HEK293 (cell line): ENCODE results near the gene RNF144A.
A peak's percentile ranks its signal among the peaks of the same experiment; 100 is the strongest.

Source experiments
- CTCF ChIA-PET: fragments of 350-600 bp; formaldehyde crosslinking; extraction: SDS; loops from one replicate; lab custom pipeline; 2021; ENCODE audit warnings: antibody characterized with exemption; lab: Yijun Ruan, JAX
- POLR2A ChIA-PET: fragments of 300-600 bp; formaldehyde crosslinking; extraction: SDS; loops from one replicate; lab custom pipeline; 2020; ENCODE audit warnings: antibody characterized with exemption, inconsistent platforms; lab: Yijun Ruan, JAX
- H3K27ac ChIP-seq: fragments of 200-500 bp; sonication (Bioruptor generic); 2 replicates; pipeline ENCODE4 v1.5.1; 2014; ENCODE audit warnings: low read depth, low read length, control low read depth, inconsistent platforms; ENCODE audit errors: extremely low read depth
- H3K36me3 ChIP-seq, 2 experiments: fragments of 200-500 bp in 1 of 2; sonication (Bioruptor generic) in 1 of 2; 1 replicate in 1 of 2; 2 replicates in 1 of 2; pipeline ENCODE4 v1.5.1; 2014 to 2017; ENCODE audit warnings: inconsistent platforms in 2 of 2, low read length in 2 of 2; ENCODE audit not compliant: control insufficient read depth in 2 of 2, insufficient read depth in 1 of 2
- H3K4me1 ChIP-seq: fragments of 200-500 bp; sonication (Bioruptor generic); 2 replicates; pipeline ENCODE4 v1.5.1; 2014; ENCODE audit warnings: mild to moderate bottlenecking, low read length, inconsistent platforms; ENCODE audit not compliant: control insufficient read depth, insufficient read depth
- H3K4me3 ChIP-seq: 2 replicates; pipeline ENCODE4 v1.5.1; 2011; ENCODE audit warnings: low read depth, mild to moderate bottlenecking, control low read depth, low read length, moderate library complexity
- H3K9me3 ChIP-seq: fragments of 200-500 bp; sonication (Bioruptor generic); 2 replicates; pipeline ENCODE4 v1.5.1; 2014; ENCODE audit warnings: low read depth, low read length, inconsistent platforms; ENCODE audit not compliant: control insufficient read depth, insufficient read depth
- GLIS2 ChIP-seq: fragments of 450-650 bp; formaldehyde crosslinking; IDR thresholded peaks from 2 replicates; pipeline ENCODE4 v1.5.1; 2016; ENCODE audit warnings: missing biosample characterization, missing genetic modification characterization
- MEIS1 ChIP-seq: sonication (generic); formaldehyde crosslinking; IDR thresholded peaks from 2 replicates; pipeline ENCODE4 v1.8.1; 2022; ENCODE audit warnings: missing genetic modification reagents, mild to moderate bottlenecking, borderline replicate concordance
- RBAK ChIP-seq: fragments of 450-650 bp; formaldehyde crosslinking; IDR thresholded peaks from 2 replicates; pipeline ENCODE4 v1.5.1; 2016; ENCODE audit warnings: missing biosample characterization, missing genetic modification characterization
- YY1 ChIP-seq: fragments of 450-650 bp; formaldehyde crosslinking; IDR thresholded peaks from 2 replicates; pipeline ENCODE4 v1.5.1; 2018; ENCODE audit warnings: missing biosample characterization, missing genetic modification characterization
- ZBTB17 ChIP-seq: fragments of 450-650 bp; formaldehyde crosslinking; IDR thresholded peaks from 2 replicates; pipeline ENCODE4 v1.5.1; 2016; ENCODE audit warnings: missing biosample characterization, missing genetic modification characterization
- ZNF114 ChIP-seq: fragments of 450-650 bp; formaldehyde crosslinking; IDR thresholded peaks from 2 replicates; pipeline ENCODE4 v1.5.0; 2017; ENCODE audit warnings: missing biosample characterization, missing genetic modification characterization
- ZNF133 ChIP-seq: fragments of 450-650 bp; formaldehyde crosslinking; IDR thresholded peaks from 2 replicates; pipeline ENCODE4 v1.5.1; 2016; ENCODE audit warnings: missing biosample characterization, missing genetic modification characterization
- ZNF248 ChIP-seq: fragments of 450-650 bp; formaldehyde crosslinking; IDR thresholded peaks from 2 replicates; pipeline ENCODE4 v1.5.1; 2017; ENCODE audit warnings: missing biosample characterization, missing genetic modification characterization
- ZNF366 ChIP-seq: fragments of 450-650 bp; formaldehyde crosslinking; conservative IDR thresholded peaks from 2 replicates; pipeline ENCODE4 v1.5.1; 2016; ENCODE audit warnings: missing biosample characterization, missing genetic modification characterization
- ZNF394 ChIP-seq: fragments of 450-650 bp; formaldehyde crosslinking; IDR thresholded peaks from 2 replicates; pipeline ENCODE4 v1.5.1; 2016; ENCODE audit warnings: missing biosample characterization, missing genetic modification characterization, mild to moderate bottlenecking, moderate library complexity, borderline replicate concordance
- ZNF473 ChIP-seq: fragments of 450-650 bp; formaldehyde crosslinking; IDR thresholded peaks from 2 replicates; pipeline ENCODE4 v1.5.1; 2017; ENCODE audit warnings: missing biosample characterization, missing genetic modification characterization
- ZNF626 ChIP-seq: fragments of 450-650 bp; sonication (Bioruptor Pico); formaldehyde crosslinking; IDR thresholded peaks from 2 replicates; pipeline ENCODE4 v1.5.1; 2018; ENCODE audit warnings: missing biosample characterization, missing genetic modification characterization, inconsistent platforms
- ZNF707 ChIP-seq: fragments of 450-650 bp; formaldehyde crosslinking; IDR thresholded peaks from 2 replicates; pipeline ENCODE4 v1.5.1; 2016; ENCODE audit warnings: missing biosample characterization, missing genetic modification characterization
- ZNF747 ChIP-seq: fragments of 450-650 bp; formaldehyde crosslinking; IDR thresholded peaks from 2 replicates; pipeline ENCODE4 v1.5.1; 2016; ENCODE audit warnings: missing biosample characterization, missing genetic modification characterization
- ZNF776 ChIP-seq: fragments of 450-650 bp; formaldehyde crosslinking; IDR thresholded peaks from 2 replicates; pipeline ENCODE4 v1.5.0; 2017; ENCODE audit warnings: missing biosample characterization, missing genetic modification characterization, borderline replicate concordance
- ZNF785 ChIP-seq: fragments of 450-650 bp; formaldehyde crosslinking; IDR thresholded peaks from 2 replicates; pipeline ENCODE4 v1.5.1; 2016; ENCODE audit warnings: missing biosample characterization, missing genetic modification characterization
- ZNF843 ChIP-seq: fragments of 450-650 bp; formaldehyde crosslinking; IDR thresholded peaks from 2 replicates; pipeline ENCODE4 v1.5.1; 2016; ENCODE audit warnings: missing biosample characterization, missing genetic modification characterization
- ZSCAN4 ChIP-seq: fragments of 450-650 bp; formaldehyde crosslinking; IDR thresholded peaks from 2 replicates; pipeline ENCODE4 v1.5.1; 2017; ENCODE audit warnings: missing biosample characterization, missing genetic modification characterization
- TF ChIP-seq, protein P1 (sequence below): fragments of 450-650 bp; formaldehyde crosslinking; IDR thresholded peaks from 2 replicates; pipeline ENCODE4 v1.5.1; 2016; ENCODE audit warnings: missing biosample characterization, missing genetic modification characterization

The RNF144A gene

GRCh38 chr2:6959751-6960150 is 42.5 kb downstream of the RNF144A start:
- H3K9me3 ChIP-seq = no peaks in the 10 kb centered on the region
- H3K4me3 ChIP-seq = no peak overlapping the region
- CTCF ChIA-PET = no interaction called here
- TF ChIP-seq ZNF747 (tag by site-specific recombination) (no peak), YY1 (no peak), ZNF248 (no peak), ZNF843 (tag by site-specific recombination) (no peak), ZNF626 (tag by site-specific recombination) (no peak), ZBTB17 (no peak), ZNF707 (tag by site-specific recombination) (no peak), ZNF473 (no peak), ZNF785 (tag by site-specific recombination) (no peak)
- H3K27ac ChIP-seq = no peak overlapping the region
- no peaks in the 10 kb centered on the region for H3K36me3 ChIP-seq
- POLR2A ChIA-PET = no interaction called here
- H3K4me1 ChIP-seq = peaks cover 7% of the 10 kb centered on the region; the same call in 1 of the 2 replicates

GRCh38 chr2:6960659-6961058 is 43.4 kb downstream of the RNF144A start:
- Histone ChIP-seq H3K4me3 (no peak overlapping the region), H3K27ac (no peak overlapping the region), H3K36me3 (no peaks in the 10 kb centered on the region), H3K9me3 (no peaks in the 10 kb centered on the region), H3K4me1 (no peaks in the 10 kb centered on the region)
- CTCF ChIA-PET = no interaction called here
- peak; percentile 71 for TF ChIP-seq ZSCAN4 (tag by site-specific recombination)
- TF ChIP-seq ZNF114 (tag by site-specific recombination) = no peak
- POLR2A ChIA-PET = no interaction called here

- no peaks in the 10 kb centered on the region for H3K4me1 ChIP-seq
- no peak for TF ChIP-seq RBAK
- TF ChIP-seq ZNF394 (tag by site-specific recombination) = no peak
- TF ChIP-seq ZNF776 (tag by site-specific recombination) = no peak
- no peak for TF ChIP-seq ZNF133 (tag by site-specific recombination)
- TF ChIP-seq MEIS1 (CRISPR knock-in tag) = no peak
- TF ChIP-seq ZNF366 (tag by site-specific recombination) = no peak
- no peaks in the 10 kb centered on the region for H3K36me3 ChIP-seq
- ChIA-PET CTCF (no interaction called here), POLR2A (no interaction called here)
- no peak overlapping the region for H3K27ac ChIP-seq
- no peaks in the 10 kb centered on the region for H3K9me3 ChIP-seq
- H3K4me3 ChIP-seq = no peak overlapping the region
Measured at GRCh38 chr2:6963727-6964126, 46.5 kb downstream of the RNF144A start.

DNA sequence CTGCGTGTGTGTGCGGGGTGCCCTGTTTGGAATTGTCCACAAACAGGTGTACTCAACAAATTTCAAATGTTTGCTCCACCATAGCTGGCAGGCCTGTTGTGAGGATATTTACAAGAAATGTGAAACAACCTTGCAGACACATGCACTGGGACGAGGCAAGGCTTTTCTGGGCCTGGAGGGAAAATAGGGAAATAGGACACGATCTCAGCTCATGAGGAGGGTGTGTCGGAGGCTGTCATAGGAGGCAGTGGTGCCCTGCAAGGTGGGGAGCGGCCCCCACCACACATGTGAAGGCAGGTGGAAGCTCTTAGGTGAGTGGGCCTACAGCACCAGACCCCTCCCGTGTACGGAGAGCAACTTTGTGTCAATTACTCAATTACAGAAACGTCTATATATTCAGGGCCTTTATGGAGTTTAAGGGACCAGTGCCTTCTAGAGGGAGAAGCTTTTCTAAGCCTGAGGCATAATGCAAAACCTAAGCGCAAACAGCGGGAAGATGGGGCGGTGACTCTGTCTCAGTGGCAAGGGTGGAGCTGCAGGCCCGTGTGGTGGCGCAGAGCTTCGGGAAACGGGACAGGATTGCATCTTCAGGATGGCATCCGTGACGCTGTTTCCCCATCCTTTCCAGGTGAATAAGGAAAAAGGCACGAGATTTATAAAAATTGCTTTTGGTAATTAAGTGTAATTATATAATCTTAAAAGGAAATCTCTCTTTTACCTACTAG is 48.0 kb downstream of the RNF144A start:
- POLR2A ChIA-PET = no interaction called here

More for the DNA sequence above, 48.0 kb downstream of the RNF144A start:
- Histone ChIP-seq H3K9me3 (no peaks in the 10 kb centered on the region), H3K4me1 (no peaks in the 10 kb centered on the region), H3K36me3 (no peaks in the 10 kb centered on the region), H3K4me3 (no peak overlapping the region)
- CTCF ChIA-PET = interaction anchor here (1.6 kb wide), 1 partner anchor 48 kb away, joined by 5 read pairs; no protein-coding TSS in a partner anchor
- TF ChIP-seq ZNF626 (tag by site-specific recombination) (no peak), GLIS2 (no peak)
- TF ChIP-seq, protein P1, sequence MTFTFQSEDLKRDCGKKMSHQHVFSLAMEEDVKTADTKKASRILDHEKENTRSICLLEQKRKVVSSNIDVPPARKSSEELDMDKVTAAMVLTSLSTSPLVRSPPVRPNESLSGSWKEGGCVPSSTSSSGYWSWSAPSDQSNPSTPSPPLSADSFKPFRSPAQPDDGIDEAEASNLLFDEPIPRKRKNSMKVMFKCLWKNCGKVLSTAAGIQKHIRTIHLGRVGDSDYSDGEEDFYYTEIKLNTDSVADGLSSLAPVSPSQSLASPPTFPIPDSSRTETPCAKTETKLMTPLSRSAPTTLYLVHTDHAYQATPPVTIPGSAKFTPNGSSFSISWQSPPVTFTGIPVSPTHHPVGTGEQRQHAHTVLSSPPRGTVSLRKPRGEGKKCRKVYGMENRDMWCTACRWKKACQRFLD (tag by site-specific recombination) = no peak
- TF ChIP-seq, all 188 proteins: peak for 0
- no peak overlapping the region for H3K27ac ChIP-seq
